Ramos (cell line): ENCODE measurements around the gene TMEM39B.
"Not testable (repeated sequence)": the region's sequence is repeated elsewhere in the genome, so short reads cannot be mapped to it uniquely, and the experiment has no call there.

Experiments
- in situ Hi-C: fragments of 300-500 bp; cut with MboI; formaldehyde crosslinking; loops from one replicate; pipeline ENCODE4 v1.14.3; 2022; ENCODE audit warnings: low sequenced_read_pairs; ENCODE audit not compliant: unreplicated experiment

The TMEM39B gene

GRCh38 chr1:32066489-32066873 lies 6.3 kb upstream of the TMEM39B start:
- in situ Hi-C loops, result no loop called here

DNA sequence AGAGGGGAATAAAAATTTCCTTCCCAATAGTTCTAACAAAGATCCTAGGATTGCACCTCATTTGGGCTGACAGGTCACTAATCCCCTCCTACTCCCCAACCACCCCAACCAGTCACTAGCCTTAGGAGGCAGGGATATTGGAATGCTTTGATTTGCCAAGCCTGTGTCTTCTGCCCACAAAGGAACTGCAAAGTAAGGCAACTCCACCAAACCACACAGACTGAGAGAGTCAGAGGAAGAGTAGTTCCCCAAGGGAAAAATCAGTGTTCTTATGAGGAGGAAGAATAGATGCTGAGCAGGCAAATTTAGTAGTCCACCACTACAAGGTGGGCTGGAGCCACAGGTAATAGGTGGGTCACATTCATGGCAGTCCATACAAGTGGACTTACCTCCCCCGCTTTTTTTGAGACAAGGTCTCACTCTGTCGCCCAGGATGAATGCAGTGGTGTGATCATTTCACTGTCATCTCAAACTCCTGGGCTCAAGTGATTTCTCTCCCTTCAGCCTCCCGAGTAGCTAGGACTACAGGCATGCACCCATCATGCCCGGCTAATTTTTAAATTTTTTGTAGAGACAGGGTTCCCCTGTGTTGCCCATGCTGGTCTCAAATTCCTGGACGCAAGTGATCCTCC lies 3.7 kb upstream of the TMEM39B start:
- in situ Hi-C loops, result no loop called here

GRCh38 chr1:32071758-32072621 lies 749 bp upstream of the TMEM39B start:
- in situ Hi-C loops, result no loop called here

DNA sequence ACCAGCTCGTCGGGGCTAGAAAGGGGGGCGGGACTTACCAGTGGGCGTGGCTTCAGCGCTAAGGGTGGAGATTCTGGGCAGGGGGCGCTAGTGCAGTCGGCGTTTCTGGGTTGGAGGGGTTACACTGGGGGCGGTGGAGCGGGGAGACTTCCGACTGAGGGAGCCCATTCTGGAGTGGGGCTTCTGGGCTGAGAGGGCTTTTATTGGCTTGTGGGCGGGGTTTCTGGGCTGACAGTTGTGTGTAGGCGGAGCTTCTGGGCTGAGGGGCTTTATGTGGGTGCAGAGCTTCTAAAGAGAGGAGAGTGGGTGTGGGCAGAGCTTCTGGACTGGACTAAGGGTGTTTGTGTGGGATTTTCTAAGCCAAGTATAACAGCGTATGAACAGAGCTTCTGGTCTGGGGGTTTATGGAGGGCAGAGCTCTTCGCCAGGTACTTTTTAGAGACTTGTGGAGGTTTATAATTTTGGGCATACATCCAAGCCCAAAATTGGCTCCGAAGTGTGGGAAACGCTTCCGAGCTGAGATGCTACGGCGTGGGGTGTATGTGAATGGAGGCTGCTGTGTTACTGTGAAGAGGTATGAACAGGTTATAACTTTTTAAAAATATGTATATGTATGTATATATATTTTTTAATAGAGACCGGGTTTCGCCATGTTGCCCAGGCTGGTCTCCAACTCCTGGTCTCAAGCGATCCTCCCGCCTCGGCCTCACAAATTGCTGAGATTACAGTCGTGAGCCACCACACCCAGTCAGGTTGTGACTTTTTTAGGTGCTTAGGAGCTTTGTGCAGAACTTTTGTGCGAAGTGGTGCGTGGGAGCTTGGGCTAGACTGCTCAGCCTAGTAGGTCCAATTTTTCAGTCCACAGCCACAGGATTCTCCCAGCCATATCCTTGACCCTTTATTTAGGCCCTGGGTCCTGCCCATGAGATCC lies 825 bp downstream of the TMEM39B start:
- in situ Hi-C loops, result no loop called here

DNA sequence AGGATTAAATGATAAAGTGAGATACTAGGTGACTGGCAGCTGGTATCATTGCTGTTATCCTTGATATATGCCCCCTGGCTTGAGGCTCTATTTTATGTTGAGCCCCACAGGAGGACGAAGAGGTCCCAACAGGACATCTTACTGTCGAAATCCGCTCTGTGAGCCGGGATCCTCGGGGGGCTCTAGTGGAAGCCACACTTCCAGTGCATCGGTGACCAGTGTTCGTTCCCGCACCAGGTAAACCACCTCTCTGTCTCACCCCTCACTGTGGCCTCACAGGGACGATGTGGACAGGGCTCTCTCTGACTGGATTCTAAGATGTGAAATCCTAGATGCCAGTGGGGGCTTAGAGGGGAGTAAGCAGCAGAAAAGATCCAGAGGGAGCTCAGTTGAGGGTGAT lies 2.1 kb downstream of the TMEM39B start:
- in situ Hi-C loops, result no loop called here

DNA sequence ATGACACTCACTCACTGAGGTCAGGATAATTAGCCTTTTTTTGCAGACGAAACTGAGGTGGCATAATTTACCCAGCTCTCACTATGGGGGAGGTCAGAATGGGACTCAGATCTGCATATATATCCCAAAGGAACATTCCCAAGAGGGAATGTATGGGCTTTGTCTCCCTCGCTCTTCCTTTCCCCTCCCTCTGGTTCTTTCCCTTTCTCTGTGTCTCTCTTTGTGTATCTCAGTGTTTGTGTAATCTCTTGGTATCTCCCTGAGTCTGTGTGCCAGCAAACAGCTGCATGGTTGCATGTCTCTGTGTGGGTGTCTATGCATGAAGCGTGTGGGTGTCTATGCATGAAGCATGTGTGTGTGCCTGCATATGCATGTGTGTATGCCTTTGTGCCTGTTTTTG lies 4.7 kb downstream of the TMEM39B start:
- in situ Hi-C loops, result no loop called here

DNA sequence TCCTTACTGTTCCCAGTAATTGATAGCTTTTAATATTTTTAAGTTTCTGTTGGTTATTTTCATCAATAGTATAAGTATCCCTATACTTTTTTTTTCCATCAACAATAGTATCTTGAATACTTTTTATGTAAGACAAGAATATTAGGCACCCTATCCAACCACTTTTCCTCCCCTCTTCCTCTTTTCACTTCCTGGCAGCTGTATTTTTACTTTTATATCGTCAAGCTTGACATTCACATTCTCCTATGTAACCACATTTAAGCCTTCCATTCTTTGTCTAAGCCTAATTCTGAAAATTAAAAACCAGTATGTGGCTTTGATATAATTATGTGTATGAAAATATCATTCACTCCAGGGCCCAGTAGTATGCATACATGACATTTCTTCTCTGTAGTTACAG lies 9.3 kb downstream of the TMEM39B start:
- in situ Hi-C loops, result no loop called here

DNA sequence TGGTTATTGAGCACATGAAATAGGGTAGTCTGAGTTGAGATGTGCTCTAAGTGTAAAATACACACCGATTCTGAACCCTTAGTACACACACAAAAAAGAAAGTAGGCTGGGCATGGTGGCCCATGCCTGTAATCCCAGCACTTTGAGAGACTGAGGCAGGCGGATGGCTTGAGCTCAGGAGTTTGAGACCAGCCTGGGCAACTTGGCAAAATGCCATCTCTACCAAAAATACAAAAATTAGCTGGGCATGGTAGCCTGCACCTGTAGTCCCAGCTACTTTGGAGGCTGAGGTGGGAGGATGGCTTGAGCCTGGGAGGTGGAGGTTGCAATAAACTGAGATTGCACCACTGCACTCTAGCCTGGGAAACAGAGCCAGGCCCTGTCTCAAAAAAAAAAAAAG lies 13.6 kb downstream of the TMEM39B start:
- in situ Hi-C loops, result not testable (repeated sequence)

DNA sequence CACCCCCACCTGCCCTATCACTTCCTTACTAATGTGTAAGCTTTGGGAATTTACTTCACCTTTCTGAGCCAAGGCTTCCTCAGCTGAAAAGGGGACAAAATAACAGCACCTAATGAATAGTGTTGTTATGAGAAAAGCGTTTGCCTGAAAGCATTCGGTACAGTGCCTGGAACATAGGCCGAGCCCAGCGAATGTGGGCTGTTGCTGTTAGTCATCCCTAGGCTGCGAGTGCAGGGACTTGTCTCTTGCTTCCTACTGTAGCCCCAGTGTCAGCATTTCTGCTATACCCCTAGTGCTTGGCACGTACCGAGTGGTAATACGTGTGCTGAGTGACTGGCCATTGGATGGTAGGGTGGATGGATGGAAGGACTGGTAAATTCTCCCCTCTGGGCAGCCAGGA lies 18.4 kb downstream of the TMEM39B start:
- in situ Hi-C loops, result no loop called here

GRCh38 chr1:32091591-32091990 lies 18.9 kb downstream of the TMEM39B start:
- in situ Hi-C loops, result no loop called here

- in situ Hi-C loops, result no loop called here
Measured at GRCh38 chr1:32094746-32095521, 22.2 kb downstream of the TMEM39B start.

GRCh38 chr1:32099426-32099825 lies 26.7 kb downstream of the TMEM39B start:
- in situ Hi-C loops, result no loop called here

DNA sequence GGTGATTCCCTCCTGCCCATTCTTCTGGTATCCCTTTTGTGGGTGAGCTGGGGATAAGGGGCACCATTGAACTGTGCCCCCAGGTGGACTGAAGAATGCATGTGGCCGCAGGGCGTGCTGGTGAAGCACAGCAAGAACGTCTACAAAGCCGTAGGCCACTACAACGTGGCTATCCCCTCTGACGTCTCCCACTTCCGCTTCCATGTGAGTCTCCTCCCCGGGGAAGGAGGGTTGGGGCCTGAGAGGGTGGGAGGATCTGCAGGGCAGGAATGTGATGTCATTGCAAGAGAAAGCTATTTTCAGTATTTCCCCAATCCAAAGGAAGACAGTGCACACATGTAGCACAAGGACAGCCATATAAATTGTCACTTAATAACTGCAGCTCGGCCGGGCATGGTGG lies 27.6 kb downstream of the TMEM39B start:
- in situ Hi-C loops, result no loop called here

DNA sequence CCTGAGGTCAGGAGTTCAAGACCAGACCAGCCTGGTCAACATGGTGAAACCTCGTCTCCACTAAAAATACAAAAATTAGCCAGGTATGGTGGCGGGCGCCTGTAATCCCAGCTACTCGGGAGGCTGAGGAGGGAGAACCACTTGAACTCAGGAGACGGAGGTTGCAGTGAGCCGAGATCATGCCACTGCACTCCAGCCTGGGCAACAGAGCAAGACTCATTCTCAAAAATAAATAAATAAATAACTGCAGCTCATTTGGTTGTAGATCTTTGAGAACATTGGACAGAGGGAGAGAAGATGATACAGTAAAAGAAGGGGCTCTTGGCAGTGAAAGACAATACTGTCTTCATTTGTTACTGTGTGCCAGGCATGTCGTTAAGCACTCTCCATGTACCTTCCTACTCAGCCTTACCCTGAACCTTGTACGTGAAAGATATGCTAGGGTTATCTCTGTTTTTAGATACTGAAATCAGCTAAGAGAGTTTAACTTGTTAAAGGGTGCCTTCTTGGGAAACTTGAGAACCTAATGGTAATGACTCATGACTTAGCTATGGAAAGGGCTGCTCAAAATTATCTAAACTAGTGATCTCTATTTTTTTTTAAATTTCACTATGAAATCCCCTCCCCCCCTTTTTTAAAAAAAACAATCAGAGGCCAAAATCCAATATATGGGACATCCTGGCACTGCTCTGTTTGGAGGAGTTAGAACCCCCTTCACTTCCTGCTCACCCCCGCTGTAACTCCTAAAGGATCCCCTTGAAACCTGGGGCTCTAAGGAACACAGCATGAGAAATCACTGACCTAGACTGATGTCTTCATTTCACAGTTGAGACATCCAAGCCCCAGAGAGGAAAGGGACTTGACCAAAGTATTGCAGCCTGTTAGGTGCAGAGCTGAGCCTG lies 28.3 kb downstream of the TMEM39B start:
- in situ Hi-C loops, result no loop called here

- in situ Hi-C loops, result no loop called here
Measured at GRCh38 chr1:32104127-32104526, 31.4 kb downstream of the TMEM39B start.

DNA sequence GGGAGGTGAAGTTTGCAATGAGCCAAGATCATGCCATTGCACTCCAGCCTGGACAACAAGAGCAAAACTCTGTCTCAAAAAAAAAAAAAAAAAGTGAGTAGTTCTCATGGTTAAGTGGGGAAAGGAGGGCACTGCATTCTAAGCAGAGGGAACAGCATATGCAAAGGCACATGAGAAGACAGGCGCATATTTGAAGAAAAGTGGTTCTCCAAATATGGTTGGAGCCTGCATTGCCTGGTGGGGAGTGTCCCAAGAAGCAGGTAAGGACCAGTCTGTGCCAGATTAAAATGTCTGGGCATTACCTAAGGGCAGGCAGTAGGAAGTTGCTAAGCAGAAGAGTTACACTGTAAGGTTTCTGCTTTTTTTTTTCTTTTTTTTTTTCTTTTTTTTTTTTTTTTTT lies 32.6 kb downstream of the TMEM39B start:
- in situ Hi-C loops, result no loop called here

DNA sequence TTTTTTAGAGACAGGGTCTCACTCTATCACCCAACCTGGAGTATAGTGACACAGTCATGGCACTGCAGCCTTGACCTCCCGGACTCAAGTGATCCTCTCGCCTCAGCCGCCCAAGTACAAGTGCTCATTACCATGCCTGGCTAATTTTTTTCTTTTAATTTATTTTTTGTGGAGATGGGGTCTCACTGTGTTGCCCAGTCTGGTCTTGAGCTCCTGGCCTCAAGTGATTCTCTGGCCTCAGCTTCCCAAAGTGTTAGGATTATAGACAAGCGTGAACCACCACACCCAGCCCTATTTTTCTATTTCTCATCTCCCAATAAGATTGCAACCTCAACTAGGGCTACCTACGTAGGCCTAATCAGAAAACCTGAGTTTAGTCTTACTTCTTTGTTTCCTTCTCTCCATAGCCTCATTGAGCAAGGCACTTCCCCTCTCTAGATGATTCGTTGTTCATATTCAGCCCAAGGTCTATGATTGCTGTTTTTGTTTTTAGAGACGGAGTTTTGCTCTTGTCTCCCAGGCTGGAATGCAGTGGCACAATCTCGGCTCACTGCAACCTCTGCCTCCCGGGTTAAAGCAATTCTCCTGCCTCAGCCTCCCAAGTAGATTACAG lies 34.0 kb downstream of the TMEM39B start:
- in situ Hi-C loops, result no loop called here

DNA sequence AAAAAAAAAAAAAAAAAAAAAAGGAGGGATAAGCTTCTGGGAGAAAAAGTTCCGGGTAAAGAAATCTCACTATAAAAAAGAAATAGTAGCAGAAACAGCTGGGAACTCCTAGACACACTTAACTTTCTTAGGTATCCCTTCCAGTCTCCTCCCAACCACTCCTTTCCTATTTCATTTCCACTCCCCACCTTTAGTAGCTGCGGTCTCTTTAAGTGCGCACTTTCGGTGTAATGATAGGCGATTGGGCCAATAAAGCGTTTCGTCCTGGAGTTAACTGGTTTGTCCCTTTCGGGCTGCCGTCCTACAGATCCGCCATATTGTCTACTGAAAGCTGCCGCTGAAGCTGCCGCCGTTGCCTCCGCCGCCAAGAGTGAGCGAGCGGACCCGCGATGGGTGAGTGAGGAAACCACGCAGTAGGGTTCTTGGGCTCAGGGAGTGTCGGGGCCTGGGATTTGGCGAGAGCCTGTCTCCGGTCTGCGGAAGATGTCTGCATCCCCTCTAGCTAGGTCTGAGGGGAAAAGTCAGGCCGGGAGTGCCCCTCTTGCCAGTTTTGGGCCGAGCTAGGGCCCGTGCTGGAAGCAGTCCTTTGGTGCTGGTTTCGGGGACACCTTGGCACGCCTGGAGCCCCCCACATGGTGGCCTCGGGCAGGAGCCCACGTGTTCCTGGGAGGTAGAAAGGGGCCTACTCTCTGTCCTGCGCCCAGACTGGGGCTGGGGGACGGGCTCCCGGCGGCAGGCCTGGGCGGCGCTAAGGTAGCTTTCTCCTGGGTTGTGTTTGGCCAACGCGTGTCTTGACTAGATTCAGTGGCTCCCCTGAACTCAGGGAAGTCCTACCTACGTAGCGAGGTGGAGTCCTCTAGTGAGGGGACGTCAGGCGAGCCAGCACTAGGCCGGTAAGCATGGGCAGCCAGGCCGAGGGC lies 35.3 kb downstream of the TMEM39B start, which contains the start of gene KPNA6:
KPNA6 (plus strand) TSS at position 315 of the 920 bp plus-strand sequence; CDS start at position 390, 75 bp downstream.
- in situ Hi-C loops, result no loop called here
